ENCODE data around the gene NAA10.

The NAA10 gene

GRCh38 chrX:153972368-153973126 is 37.7 kb upstream of the NAA10 start, which contains the start of gene TMEM187:
Gene TMEM187 (plus strand): TSS chrX:153972754. CDS start chrX:153982063, 9,309 bp downstream.
- ChIA-PET POLR2A (interaction anchor here (0.6 to 4.6 kb wide), 10 partner anchors 9 to 518 kb away, joined by 3 to 67 read pairs (median 4); partner anchors contain the start of gene NAA10), CTCF (interaction anchor here (1.3 kb wide), 1 partner anchor 9 kb away, joined by 3 read pairs; no protein-coding TSS in a partner anchor)
- H3K9me3 ChIP-seq (ENCODE audit: control insufficient read depth, insufficient read depth, low read depth, low read length) = no peaks in the 10 kb centered on the region
- H3K4me3 ChIP-seq (ENCODE audit: low read depth, low read length) = peak within 1 kb of the TSS; percentile 95
- peak within 1 kb of the TSS; percentile 99 for H3K27ac ChIP-seq (ENCODE audit: extremely low read depth, low read depth, low read length)
- H3K36me3 ChIP-seq (ENCODE audit: control insufficient read depth in 2 of 2, insufficient read depth in 1 of 2, low read length in 2 of 2) = peaks cover 0 to 12% of the 10 kb centered on the region in 2 experiments; a peak in 1 of 3 replicates
- H3K4me1 ChIP-seq (ENCODE audit: control insufficient read depth, insufficient read depth, low read length) = peaks cover 10% of the 10 kb centered on the region
- TF ChIP-seq SCRT2 (tag by site-specific recombination; IDR thresholded peaks at IDR 0.05) (no peak), ZNF510 (tag by site-specific recombination; IDR thresholded peaks at IDR 0.05; ENCODE audit: insufficient replicate concordance) (no peak), ZNF223 (tag by site-specific recombination; IDR thresholded peaks at IDR 0.05) (no peak), KLF16 (tag by site-specific recombination; IDR thresholded peaks at IDR 0.05) (no peak), ZBTB20 (tag by site-specific recombination; IDR thresholded peaks at IDR 0.05) (no peak; the same call in 1 of the 2 replicates), ZSCAN18 (tag by site-specific recombination; IDR thresholded peaks at IDR 0.05) (no peak), ZNF133 (tag by site-specific recombination; IDR thresholded peaks at IDR 0.05) (no peak), SP3 (tag by site-specific recombination; IDR thresholded peaks at IDR 0.05) (peak; percentile 42), ZNF202 (tag by site-specific recombination; IDR thresholded peaks at IDR 0.05; ENCODE audit: borderline replicate concordance) (no peak), ZNF23 (tag by site-specific recombination; IDR thresholded peaks at IDR 0.05; ENCODE audit: borderline replicate concordance) (no peak), ZNF274 (IDR thresholded peaks at IDR 0.05; ENCODE audit: low read length) (no peak), ZNF274 (tag by site-specific recombination; IDR thresholded peaks at IDR 0.05; ENCODE audit: borderline replicate concordance) (no peak), ZNF394 (tag by site-specific recombination; IDR thresholded peaks at IDR 0.05; ENCODE audit: borderline replicate concordance) (no peak), ZNF214 (tag by site-specific recombination; IDR thresholded peaks at IDR 0.05; ENCODE audit: borderline replicate concordance) (no peak), ZNF121 (tag by site-specific recombination; IDR thresholded peaks at IDR 0.05) (no peak), ZNF624 (tag by site-specific recombination; IDR thresholded peaks at IDR 0.05) (no peak), ZNF571 (tag by site-specific recombination; IDR thresholded peaks at IDR 0.05) (no peak), ZNF416 (tag by site-specific recombination; IDR thresholded peaks at IDR 0.05) (no peak), ZNF24 (tag by site-specific recombination; IDR thresholded peaks at IDR 0.05) (no peak), ZNF561 (tag by site-specific recombination; IDR thresholded peaks at IDR 0.05; ENCODE audit: borderline replicate concordance) (peak; percentile 64; the same call in 1 of the 2 replicates), ZNF488 (tag by site-specific recombination; IDR thresholded peaks at IDR 0.05) (no peak), ZNF248 (tag by site-specific recombination; IDR thresholded peaks at IDR 0.05) (no peak), ZNF292 (tag by site-specific recombination; IDR thresholded peaks at IDR 0.05; ENCODE audit: borderline replicate concordance, low read depth) (no peak), ZNF350 (tag by site-specific recombination; IDR thresholded peaks at IDR 0.05) (no peak), ZNF302 (tag by site-specific recombination; IDR thresholded peaks at IDR 0.05; ENCODE audit: low read depth) (no peak), ZNF157 (tag by site-specific recombination; IDR thresholded peaks at IDR 0.05) (no peak), ZSCAN5A (tag by site-specific recombination; IDR thresholded peaks at IDR 0.05) (no peak), AEBP2 (tag by site-specific recombination; IDR thresholded peaks at IDR 0.05; ENCODE audit: borderline replicate concordance) (no peak), SETDB1 (IDR thresholded peaks at IDR 0.05; ENCODE audit: insufficient read length, low read length) (no peak), ZNF654 (tag by site-specific recombination; IDR thresholded peaks at IDR 0.05; ENCODE audit: low read depth) (no peak), ZNF791 (tag by site-specific recombination; IDR thresholded peaks at IDR 0.05) (no peak), ZNF677 (tag by site-specific recombination; IDR thresholded peaks at IDR 0.05) (0 out of 2 replicates have a peak, but pooled peaks have one; percentile 33), ZSCAN23 (tag by site-specific recombination; IDR thresholded peaks at IDR 0.05) (no peak), KLF9 (tag by site-specific recombination; IDR thresholded peaks at IDR 0.05; ENCODE audit: low read depth) (0 out of 2 replicates have a peak, but pooled peaks have one; percentile 18), ZNF521 (tag by site-specific recombination; IDR thresholded peaks at IDR 0.05) (no peak)
